DMS79 treated with DMSO at 0.1 percent for 48 hours (cell line): Measurements from ENCODE around the gene KLK13.

Experiments used
- DNase-seq: peaks from one replicate; lab custom pipeline; 2025; lab: John Stamatoyannopoulos, UW

KLK13 gene

DNA sequence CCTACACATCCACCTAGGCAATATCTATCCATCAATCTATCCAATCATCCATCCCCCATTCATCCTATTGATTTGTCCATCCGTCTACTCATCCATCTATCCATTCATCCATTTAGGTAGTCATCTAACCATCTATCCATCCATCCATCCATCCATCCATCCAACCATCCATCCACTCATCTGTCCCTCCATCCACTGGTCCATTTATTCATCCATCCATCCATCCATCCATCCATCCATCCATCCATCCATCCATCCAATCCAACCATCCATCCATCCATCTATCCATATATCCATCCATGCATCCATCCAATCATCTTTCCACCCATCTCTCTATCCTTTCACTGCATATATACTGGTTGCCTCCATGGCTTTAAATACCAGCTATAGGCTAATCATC, 3.9 kb downstream of the KLK13 start:
- DNase-seq, result no peak

- no peak for DNase-seq
Observed at GRCh38 chr19:51060336-51060735, 4.6 kb downstream of the KLK13 start.

- DNase-seq, result no peak
Observed at GRCh38 chr19:51059715-51060114, 5.2 kb downstream of the KLK13 start.

GRCh38 chr19:51055866-51056265, 9.0 kb downstream of the KLK13 start:
- DNase-seq, result no peak

- DNase-seq, result no peak
Observed at GRCh38 chr19:51047031-51047335, 17.9 kb downstream of the KLK13 start.

GRCh38 chr19:51044327-51044726, 20.6 kb downstream of the KLK13 start:
- DNase-seq, result no peak

DNA sequence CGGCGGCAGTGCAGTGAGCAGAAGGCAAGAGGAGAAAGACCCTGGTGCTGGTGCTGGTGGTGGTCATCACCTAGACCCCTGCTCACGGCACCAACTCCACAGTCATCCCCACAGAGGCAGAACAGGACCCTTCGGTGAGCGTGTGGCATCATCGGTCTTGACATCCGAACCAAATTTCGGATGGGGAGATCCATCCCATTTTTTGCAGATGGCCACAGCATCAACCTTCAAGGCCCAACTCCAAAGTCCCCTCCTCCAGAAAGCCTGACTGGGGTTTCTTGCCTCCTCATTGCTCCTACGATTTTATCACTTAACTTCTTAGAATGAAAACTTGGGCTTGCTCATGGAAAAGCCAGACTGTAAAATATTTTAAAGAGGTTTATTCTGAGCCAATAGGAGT, 21.4 kb downstream of the KLK13 start:
- DNase-seq, result no peak

GRCh38 chr19:51040151-51040550, 24.7 kb downstream of the KLK13 start:
- no peak for DNase-seq

- no peak for DNase-seq
Observed at GRCh38 chr19:51036519-51036918, 28.4 kb downstream of the KLK13 start.

DNA sequence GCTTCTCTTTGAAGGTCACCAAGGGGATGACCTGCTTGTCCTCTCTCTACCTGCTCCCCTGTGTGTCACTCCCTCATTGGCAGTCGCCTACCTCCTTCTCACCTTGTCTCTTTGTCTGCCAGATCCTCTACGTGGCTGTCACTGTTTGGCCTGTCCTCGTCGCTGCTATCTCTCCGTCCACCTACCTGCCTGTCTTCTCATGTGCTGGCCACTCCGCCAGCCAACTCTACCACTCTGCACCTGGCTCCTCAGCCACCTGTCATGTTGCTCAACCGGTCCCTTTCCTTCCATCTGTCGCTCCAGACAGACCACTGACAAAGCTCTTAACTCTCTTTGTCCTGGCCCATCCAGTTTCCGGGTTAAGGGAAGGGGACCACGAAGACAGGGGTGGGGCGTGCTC, 30.2 kb downstream of the KLK13 start, which contains the start of gene KLK12:
Gene KLK12, minus strand, starts transcription at position 299 of the 400 bp plus-strand sequence. CDS start 381 bp downstream, outside the sequence.
- peak; percentile 73 for DNase-seq

- no peak for DNase-seq
Observed at GRCh38 chr19:51031880-51032225, 33.0 kb downstream of the KLK13 start.

- DNase-seq, result no peak
Observed at GRCh38 chr19:51031220-51031879, 33.5 kb downstream of the KLK13 start.

GRCh38 chr19:51030631-51031030, 34.3 kb downstream of the KLK13 start:
- no peak for DNase-seq

GRCh38 chr19:51029718-51030117, 35.2 kb downstream of the KLK13 start:
- no peak for DNase-seq

- DNase-seq, result no peak
Observed at GRCh38 chr19:51027873-51028272, 37.0 kb downstream of the KLK13 start.

GRCh38 chr19:51027126-51027806, 37.6 kb downstream of the KLK13 start:
- DNase-seq, result peak; percentile 21

DNA sequence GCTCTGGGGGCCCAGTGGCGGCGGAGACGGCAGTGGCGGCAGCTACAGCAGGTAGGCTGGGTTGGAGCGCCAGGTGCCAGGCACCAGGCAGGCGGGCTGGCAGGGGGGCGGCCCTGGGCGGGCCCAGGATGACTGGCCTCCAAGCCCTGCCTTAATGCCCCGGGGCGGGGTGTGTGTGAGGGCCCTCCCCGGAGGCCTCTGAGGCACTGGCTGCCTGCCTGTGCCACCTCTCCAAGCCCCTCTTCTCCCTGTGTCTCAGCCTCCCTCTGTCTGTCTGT, 38.4 kb downstream of the KLK13 start, which contains the start of gene KLK11:
Gene KLK11, minus strand, starts transcription at position 63 of the 278 bp plus-strand sequence. CDS start 985 bp downstream, outside the sequence.
- peak; percentile 44 for DNase-seq

DNA sequence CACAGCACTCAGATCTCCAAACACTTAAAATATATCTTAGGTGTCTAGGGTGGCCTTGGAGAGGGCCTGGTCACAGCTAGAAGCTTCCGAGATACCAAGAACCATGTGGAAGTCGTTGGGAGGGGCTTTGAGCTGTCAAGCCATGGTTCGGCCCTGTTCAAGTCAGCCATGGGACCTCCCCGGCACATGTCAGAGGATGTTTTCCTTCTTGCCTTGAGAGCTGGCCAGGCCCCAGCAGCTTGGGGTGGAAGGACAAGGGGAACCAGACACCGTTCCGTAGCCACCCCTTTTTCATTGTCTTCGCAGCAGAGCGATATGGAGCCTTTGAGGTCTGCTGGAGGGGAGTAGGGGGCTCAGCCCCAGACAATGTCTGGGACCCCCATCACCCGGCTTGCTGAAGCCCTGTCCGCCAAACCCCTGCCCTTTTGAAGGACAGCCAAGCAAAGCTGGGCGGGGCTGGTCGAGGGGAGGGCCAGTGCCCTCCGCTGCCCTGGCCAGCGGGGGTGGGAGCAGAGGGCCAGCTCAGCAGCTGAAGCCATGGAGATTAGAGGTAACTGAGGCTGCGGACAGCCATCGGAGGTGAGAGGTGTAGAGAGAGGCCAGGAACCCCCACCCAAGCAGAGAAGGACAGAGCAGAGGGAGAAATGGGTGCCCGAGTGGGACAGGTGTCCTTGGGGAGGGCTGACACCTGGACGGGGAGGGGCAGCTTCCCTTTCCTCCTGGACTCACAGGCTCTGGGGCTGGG, 38.9 kb downstream of the KLK13 start:
- peak; percentile 11 for DNase-seq

DNA sequence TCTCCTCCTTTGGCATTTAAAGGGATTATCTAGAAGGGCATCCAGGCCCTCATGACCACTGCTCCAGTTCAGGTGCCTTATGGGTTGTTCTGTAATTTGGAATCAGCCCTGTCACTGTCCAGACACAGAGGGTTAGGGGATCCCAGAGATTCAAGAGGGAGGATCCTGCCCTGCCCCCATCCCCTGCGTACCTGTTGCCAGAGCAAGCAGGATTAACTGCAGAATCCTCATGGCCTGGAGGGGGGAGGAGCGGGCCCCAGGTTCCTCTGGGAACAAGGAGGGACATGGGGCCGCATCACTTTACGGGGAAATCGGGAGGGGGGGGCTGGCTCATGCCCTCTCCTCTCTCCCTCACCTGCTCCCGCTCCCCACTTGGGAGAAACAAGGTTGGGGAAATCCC, 39.5 kb downstream of the KLK13 start:
- DNase-seq, result no peak

- peak; percentile 60 for DNase-seq
Observed at GRCh38 chr19:51024924-51025323, 40.0 kb downstream of the KLK13 start.

DNA sequence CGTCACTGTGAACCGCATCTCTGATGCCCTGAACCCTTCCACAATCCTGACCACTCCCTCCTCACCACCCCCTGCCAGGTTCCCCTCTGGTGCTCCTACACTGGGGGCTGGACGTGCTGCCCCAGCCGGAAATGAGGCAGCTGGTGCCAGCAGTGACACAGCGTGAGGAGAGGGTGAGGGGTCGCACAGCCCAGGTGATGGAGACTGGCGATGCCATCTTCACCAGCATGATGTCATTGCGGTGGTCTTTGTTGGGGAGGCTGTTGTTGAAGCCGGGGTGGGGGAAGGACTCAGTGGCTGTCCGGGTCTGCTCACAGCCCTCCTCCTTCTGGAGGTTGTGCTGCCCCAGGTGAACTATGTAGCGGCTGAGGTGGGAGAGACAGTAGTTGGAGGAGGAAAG, 40.9 kb downstream of the KLK13 start:
- DNase-seq, result no peak

GRCh38 chr19:51022526-51022925, 42.4 kb downstream of the KLK13 start:
- no peak for DNase-seq

DNA sequence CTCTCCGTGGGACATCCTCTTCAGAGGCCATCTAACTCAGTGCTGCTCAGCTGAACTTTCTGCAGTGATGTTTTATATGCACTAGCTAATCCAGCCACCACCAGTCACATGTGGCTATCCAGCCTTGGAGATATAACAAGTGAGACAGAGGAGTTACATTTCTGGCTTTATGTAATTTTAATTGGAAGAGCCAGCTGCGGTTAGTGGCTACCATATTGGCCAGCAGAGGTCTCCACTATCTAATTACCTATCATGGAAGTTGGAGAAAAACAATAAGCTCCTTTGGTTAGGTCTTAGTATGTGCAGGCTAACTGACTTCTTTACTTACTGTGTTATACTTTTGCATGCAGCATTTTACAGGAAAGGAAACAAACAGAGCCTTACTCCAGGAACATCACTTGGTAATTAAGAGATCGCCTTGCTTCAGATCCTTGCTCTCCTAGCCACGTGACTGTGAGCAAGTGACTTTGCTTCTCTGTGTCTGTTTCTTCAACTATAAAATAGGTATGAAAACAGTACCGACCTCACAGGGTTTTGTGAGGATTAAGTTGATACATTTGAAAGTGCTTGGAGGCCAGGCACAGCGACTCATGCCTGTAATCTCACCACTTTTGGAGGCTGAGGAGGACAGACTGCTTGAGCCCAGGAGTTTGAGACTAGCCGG, 43.8 kb downstream of the KLK13 start:
- peak; percentile 60 for DNase-seq
